Spleen (tissue), 11 donors: Measurements from ENCODE around the gene SNCAIP. TPM values are rescaled to one million over a fixed set of nuclear protein-coding genes. Genes with fewer than 3 reads are reported as not detected.

Experiments
- DNase-seq: peaks from one replicate; pipeline ENCODE4 v3.0.0-alpha.2; 2020
- H3K27ac ChIP-seq, 8 donors: fragments of 200-600 bp; sonication (generic) in 7 of 8; 1 replicate in 4 of 8; 2 replicates in 4 of 8; pipeline versions ENCODE4 v1.5.0 to v1.8.0; 2016 to 2021; ENCODE audit warnings: inconsistent platforms in 4 of 8, mild to moderate bottlenecking in 4 of 8, moderate library complexity in 1 of 8
- H3K27me3 ChIP-seq, 7 donors: fragments of 200-600 bp; sonication (generic) in 6 of 7; replicated peaks in 1 of 7; 1 replicate in 4 of 7; 2 replicates in 3 of 7; pipeline versions ENCODE4 v1.5.0 to v1.8.0; 2016 to 2021; ENCODE audit warnings: inconsistent platforms in 3 of 7, mild to moderate bottlenecking in 1 of 7
- H3K36me3 ChIP-seq, 6 donors: fragments of 200-600 bp; sonication (generic) in 5 of 6; 1 replicate in 4 of 6; 2 replicates in 2 of 6; pipeline versions ENCODE4 v1.5.0 to v1.8.0; 2016 to 2021; ENCODE audit warnings: inconsistent platforms in 2 of 6
- H3K4me1 ChIP-seq, 6 donors: fragments of 200-600 bp; sonication (generic) in 5 of 6; 1 replicate in 3 of 6; 2 replicates in 3 of 6; pipeline versions ENCODE4 v1.5.0 to v1.8.0; 2016 to 2021; ENCODE audit warnings: inconsistent platforms in 3 of 6
- H3K4me3 ChIP-seq, 8 donors: fragments of 200-600 bp; sonication (generic) in 7 of 8; 1 replicate in 4 of 8; 2 replicates in 4 of 8; pipeline versions ENCODE4 v1.5.0 to v1.8.0; 2016 to 2021; ENCODE audit warnings: inconsistent platforms in 4 of 8, mild to moderate bottlenecking in 4 of 8, moderate library complexity in 2 of 8
- H3K9me3 ChIP-seq, 8 donors: fragments of 200-600 bp; sonication (generic) in 7 of 8; 1 replicate in 4 of 8; 2 replicates in 4 of 8; pipeline versions ENCODE4 v1.5.0 to v1.8.0; 2016 to 2021; ENCODE audit warnings: inconsistent platforms in 4 of 8
- POLR2A ChIP-seq, 3 donors: fragments of 450-650 bp; IDR thresholded peaks; one replicate each; pipeline ENCODE4 v1.5.1; 2017; ENCODE audit warnings: antibody characterized with exemption in 3 of 3, mild to moderate bottlenecking in 1 of 3
- POLR2AphosphoS5 ChIP-seq, 3 donors: sonication (generic); formaldehyde crosslinking; IDR thresholded peaks; one replicate each; pipeline ENCODE4 v1.5.1; 2017; ENCODE audit warnings: antibody characterized with exemption in 3 of 3
- WGBS, 5 donors: extraction: QIAGEN DNeasy Blood & Tissue Kit in 3 of 5; methylation state at CpG; one replicate each; pipeline versions ENCODE4 v1.1.5 to v1.1.7; 2013 to 2018; 5-methylcytosine and 5-hydroxymethylcytosine counted together
- intact Hi-C: fragments of 100-400 bp; cut with DNase I; formaldehyde crosslinking; loops from one replicate; pipeline ENCODE4 v1.15.0; 2023; ENCODE audit warnings: low total_unique reads
- polyA plus RNA-seq, 3 donors: library from polyadenylated mRNA; stranded (reverse); fragments of 200-250 nt; gene quantifications; one replicate each; pipeline ENCODE4 v1.2.1, GENCODE V29; 2013
- total RNA-seq, 7 donors: library from RNA; depleted of rRNA in 3 of 7; stranded (reverse); fragments of >200 nt in 3 of 7; fragmentation: NEBNext Ultra II Directional in 4 of 7; extraction: Animal tissue kit (Norgen Biotek cat#: 25700) in 4 of 7; gene quantifications; one replicate each; pipeline versions ENCODE4 v1.1.0 to v1.2.1, GENCODE V29; 2016 to 2021
- TF ChIP-seq, protein P1 (sequence below), 11 experiments: fragments of 200-600 bp in 7 of 11; fragments of 450-650 bp in 4 of 11; sonication (generic) in 4 of 11; IDR thresholded peaks in 8 of 11; conservative IDR thresholded peaks in 3 of 11; 1 replicate in 7 of 11; 2 replicates in 4 of 11; pipeline versions ENCODE4 v1.4.0 to v1.8.0; 2016 to 2021; ENCODE audit warnings: antibody characterized with exemption in 11 of 11, inconsistent platforms in 4 of 11, mild to moderate bottlenecking in 1 of 11
- donor health status: healthy with polysubstance abuse.
- donor health status: DM: no; HTN: no; CAD: no; lungs with moderate emphysema.
- donor health status: DM: no; HTN: no; CAD: no.
- donor health status: Bipolar disorder and iron deficiency.
- donor health status: healthy.
- donor health status: DM: no; HTN: no; CAD: no.
- donor health status: DM: yes; HTN: yes; CAD: no.

SNCAIP gene
- total and polyA plus RNA-seq, 10 donors, result 5.4 to 51.3 (median 17.8) TPM

DNA sequence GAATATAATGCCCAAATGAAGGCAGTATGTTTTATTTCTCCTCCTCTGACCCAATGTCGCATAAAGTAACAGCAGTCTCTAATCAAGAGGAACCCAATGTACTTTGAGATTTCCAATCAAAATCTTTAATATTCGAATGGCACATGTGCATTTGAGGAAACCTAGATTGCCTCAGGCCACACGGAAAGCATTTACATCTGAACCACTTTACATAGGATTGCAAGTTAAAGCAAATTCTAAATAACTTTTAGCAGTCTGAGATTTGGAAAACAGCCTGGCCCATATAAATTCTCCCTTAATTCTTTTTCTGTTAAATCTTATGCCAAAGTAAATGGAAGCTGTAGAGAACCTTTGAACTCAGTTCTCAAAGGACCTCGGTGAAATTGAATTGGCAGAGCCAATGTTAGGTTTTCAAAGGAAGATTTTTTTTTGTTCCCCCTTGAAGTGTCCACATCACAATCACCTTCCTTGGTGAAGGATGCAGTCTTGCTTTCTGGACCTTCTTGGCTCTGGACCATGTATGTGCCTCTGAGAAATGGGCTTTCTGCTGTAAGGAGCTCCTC, 57.3 kb downstream of the SNCAIP start:
- Histone ChIP-seq H3K4me1 (no peaks in the 10 kb centered on the region), H3K36me3 (no peaks in the 10 kb centered on the region), H3K9me3 (no peaks in the 10 kb centered on the region), H3K4me3 (no peak overlapping the region), H3K27me3 (no peaks in the 10 kb centered on the region), H3K27ac (peak overlapping the region in 4 of 8 donors; percentile 50 to 74 (median 64))
- no peak for TF ChIP-seq POLR2AphosphoS5 (IDR thresholded peaks at IDR 0.05)
- TF ChIP-seq, protein P1, sequence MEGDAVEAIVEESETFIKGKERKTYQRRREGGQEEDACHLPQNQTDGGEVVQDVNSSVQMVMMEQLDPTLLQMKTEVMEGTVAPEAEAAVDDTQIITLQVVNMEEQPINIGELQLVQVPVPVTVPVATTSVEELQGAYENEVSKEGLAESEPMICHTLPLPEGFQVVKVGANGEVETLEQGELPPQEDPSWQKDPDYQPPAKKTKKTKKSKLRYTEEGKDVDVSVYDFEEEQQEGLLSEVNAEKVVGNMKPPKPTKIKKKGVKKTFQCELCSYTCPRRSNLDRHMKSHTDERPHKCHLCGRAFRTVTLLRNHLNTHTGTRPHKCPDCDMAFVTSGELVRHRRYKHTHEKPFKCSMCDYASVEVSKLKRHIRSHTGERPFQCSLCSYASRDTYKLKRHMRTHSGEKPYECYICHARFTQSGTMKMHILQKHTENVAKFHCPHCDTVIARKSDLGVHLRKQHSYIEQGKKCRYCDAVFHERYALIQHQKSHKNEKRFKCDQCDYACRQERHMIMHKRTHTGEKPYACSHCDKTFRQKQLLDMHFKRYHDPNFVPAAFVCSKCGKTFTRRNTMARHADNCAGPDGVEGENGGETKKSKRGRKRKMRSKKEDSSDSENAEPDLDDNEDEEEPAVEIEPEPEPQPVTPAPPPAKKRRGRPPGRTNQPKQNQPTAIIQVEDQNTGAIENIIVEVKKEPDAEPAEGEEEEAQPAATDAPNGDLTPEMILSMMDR (IDR thresholded peaks at IDR 0.05 in 8 of 11, conservative IDR thresholded peaks at IDR 0.05 in 3 of 11), result no peak
- no peak for TF ChIP-seq POLR2A (IDR thresholded peaks at IDR 0.05)
- 62 to 83% (median 76%) methylated on average over 4 of the region's 4 CpGs for WGBS, 5 donors
- DNase-seq, result no peak
- intact Hi-C loops, result no loop called here

DNA sequence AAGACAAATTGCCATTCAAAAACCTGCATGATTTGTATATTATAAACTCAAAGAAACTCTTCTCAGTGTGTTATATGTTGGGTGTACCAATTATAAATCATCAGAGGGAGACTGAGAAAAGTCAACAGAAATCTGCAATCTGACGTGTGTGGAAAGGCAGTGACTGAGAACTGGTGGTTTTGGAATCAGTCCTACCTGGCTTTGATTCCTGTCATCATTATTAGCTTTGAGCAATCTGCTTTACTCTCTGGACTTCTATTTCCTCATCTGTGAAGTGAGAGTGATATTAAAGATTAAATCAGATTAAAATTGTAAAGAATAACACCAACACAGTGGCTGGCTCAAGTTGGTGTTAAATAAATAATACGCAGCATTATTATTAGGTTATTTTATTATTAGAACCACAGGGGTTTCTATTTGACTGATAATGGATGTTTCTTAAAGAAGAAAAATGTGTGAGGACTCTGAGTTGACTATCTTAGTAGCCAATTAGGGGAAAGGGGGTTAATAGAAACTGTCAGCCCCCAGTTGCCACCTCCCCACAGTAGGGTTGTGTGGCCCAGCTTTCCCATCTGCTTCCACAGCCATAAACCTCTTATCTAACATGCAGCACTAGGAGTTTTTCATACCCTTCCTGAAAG, 59.6 kb downstream of the SNCAIP start:
- H3K27ac ChIP-seq, result no peak overlapping the region
- 78 to 95% (median 83%) methylated on average over 2 of the region's 2 CpGs for WGBS, 5 donors
- no peak for DNase-seq
- H3K27me3 ChIP-seq, result no peaks in the 10 kb centered on the region
- TF ChIP-seq, protein P1 (IDR thresholded peaks at IDR 0.05 in 8 of 11, conservative IDR thresholded peaks at IDR 0.05 in 3 of 11), result no peak
- no peak for TF ChIP-seq POLR2A (IDR thresholded peaks at IDR 0.05)
- TF ChIP-seq POLR2AphosphoS5 (IDR thresholded peaks at IDR 0.05), result no peak
- no peaks in the 10 kb centered on the region for H3K9me3 ChIP-seq
- no peaks in the 10 kb centered on the region for H3K36me3 ChIP-seq
- no peaks in the 10 kb centered on the region for H3K4me1 ChIP-seq
- H3K4me3 ChIP-seq, result no peak overlapping the region
- intact Hi-C loops, result no loop called here

DNA sequence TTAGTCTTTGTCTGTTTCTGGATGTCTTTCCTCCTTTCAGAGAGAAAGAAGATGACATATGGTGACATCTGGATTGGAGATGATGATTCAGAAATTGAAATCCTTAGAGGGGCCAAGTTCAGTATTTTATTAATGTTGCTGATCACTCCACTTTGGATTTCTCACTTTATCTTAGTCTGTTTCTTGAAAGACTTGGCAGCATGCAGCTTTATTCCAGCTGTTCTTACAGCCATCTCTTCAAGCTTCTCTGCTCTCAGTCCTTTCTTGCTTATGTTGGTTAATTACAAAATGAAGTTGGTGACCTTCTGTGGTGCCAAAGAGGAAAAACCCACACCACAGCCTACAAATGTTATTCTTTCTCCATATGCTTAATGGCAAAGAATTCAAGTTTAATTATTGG, 62.1 kb downstream of the SNCAIP start:
- intact Hi-C loops, result no loop called here
- Histone ChIP-seq H3K27me3 (no peaks in the 10 kb centered on the region), H3K9me3 (no peaks in the 10 kb centered on the region), H3K27ac (no peak overlapping the region), H3K36me3 (no peaks in the 10 kb centered on the region), H3K4me3 (no peak overlapping the region), H3K4me1 (no peaks in the 10 kb centered on the region)
- TF ChIP-seq POLR2AphosphoS5 (IDR thresholded peaks at IDR 0.05) (no peak), POLR2A (IDR thresholded peaks at IDR 0.05) (no peak)
- TF ChIP-seq, protein P1 (IDR thresholded peaks at IDR 0.05 in 8 of 11, conservative IDR thresholded peaks at IDR 0.05 in 3 of 11), result no peak
- no peak for DNase-seq

DNA sequence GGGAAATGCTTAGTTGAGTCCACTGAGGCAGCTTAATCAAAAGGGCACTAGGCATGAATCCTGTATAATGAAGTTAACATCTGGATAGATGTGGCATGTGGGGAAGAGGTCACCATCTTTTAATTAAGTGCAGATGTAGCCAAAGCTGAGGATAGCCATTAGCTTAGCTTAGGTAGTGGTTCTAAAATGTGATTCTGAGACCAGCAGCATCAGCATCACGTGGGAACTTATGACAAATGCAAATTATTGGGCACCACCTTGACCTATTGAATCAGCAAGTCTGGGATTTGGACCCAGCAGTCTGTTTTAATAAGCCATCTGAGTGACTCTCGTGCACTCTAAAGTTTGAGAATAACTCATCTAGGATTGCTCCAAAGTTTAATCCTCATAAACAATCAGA, 63.8 kb downstream of the SNCAIP start:
- DNase-seq, result no peak
- Histone ChIP-seq H3K4me3 (no peak overlapping the region), H3K36me3 (no peaks in the 10 kb centered on the region), H3K27ac (no peak overlapping the region), H3K27me3 (no peaks in the 10 kb centered on the region), H3K9me3 (no peaks in the 10 kb centered on the region), H3K4me1 (no peaks in the 10 kb centered on the region)
- intact Hi-C loops, result no loop called here
- 57 to 82% (median 78%) methylated on average over 2 of the region's 2 CpGs for WGBS, 5 donors
- TF ChIP-seq, protein P1 (IDR thresholded peaks at IDR 0.05 in 8 of 11, conservative IDR thresholded peaks at IDR 0.05 in 3 of 11), result no peak
- TF ChIP-seq POLR2A (IDR thresholded peaks at IDR 0.05), result no peak
- no peak for TF ChIP-seq POLR2AphosphoS5 (IDR thresholded peaks at IDR 0.05)
